AG08395 (cell line): ENCODE results near the gene C1RL.

ENCODE experiments used
- DNase-seq: peaks from one replicate; pipeline ENCODE4 v3.0.0; 2012; ENCODE audit warnings: mixed read lengths, low spot score

C1RL gene

GRCh38 chr12:7108796-7109571, at the start of gene C1RL:
TSS of gene C1RL (minus strand) at chr12:7109214. CDS start at chr12:7109180, 34 bp downstream.
- DNase-seq = peak; percentile 87

GRCh38 chr12:7157391-7157790, 48.4 kb upstream of the C1RL start:
- no peak for DNase-seq

- DNase-seq = no peak
These were observed 47.5 kb upstream of the C1RL start for GRCh38 chr12:7156259-7157197.

GRCh38 chr12:7155471-7156034, 46.5 kb upstream of the C1RL start:
- no peak for DNase-seq

- no peak for DNase-seq
These were observed 46.0 kb upstream of the C1RL start for GRCh38 chr12:7154901-7155470.

GRCh38 chr12:7154042-7154441, 45.0 kb upstream of the C1RL start:
- DNase-seq = no peak

- DNase-seq = no peak
These were observed 43.8 kb upstream of the C1RL start for GRCh38 chr12:7152818-7153217.

- no peak for DNase-seq
These were observed 42.5 kb upstream of the C1RL start for GRCh38 chr12:7151532-7151931.

GRCh38 chr12:7150841-7151240, 41.8 kb upstream of the C1RL start:
- DNase-seq = no peak

- DNase-seq = no peak
These were observed 41.3 kb upstream of the C1RL start for GRCh38 chr12:7150356-7150755.

GRCh38 chr12:7146906-7147305, 37.9 kb upstream of the C1RL start:
- DNase-seq = no peak

GRCh38 chr12:7146228-7146627, 37.2 kb upstream of the C1RL start:
- DNase-seq = no peak

GRCh38 chr12:7145671-7146070, 36.7 kb upstream of the C1RL start:
- no peak for DNase-seq

GRCh38 chr12:7144414-7145120, 35.6 kb upstream of the C1RL start:
- peak; percentile 65 for DNase-seq

GRCh38 chr12:7143564-7143963, 34.5 kb upstream of the C1RL start:
- no peak for DNase-seq

GRCh38 chr12:7142809-7143465, 33.9 kb upstream of the C1RL start:
- DNase-seq = no peak

GRCh38 chr12:7142056-7142644, 33.1 kb upstream of the C1RL start:
- DNase-seq = peak; percentile 81

GRCh38 chr12:7141351-7142005, 32.5 kb upstream of the C1RL start:
- no peak for DNase-seq

- no peak for DNase-seq
These were observed 30.2 kb upstream of the C1RL start for GRCh38 chr12:7139200-7139599.

GRCh38 chr12:7137908-7138307, 28.9 kb upstream of the C1RL start:
- no peak for DNase-seq
